GM21381 (cell line): ENCODE data around the gene PAWR.
"Not testable (repeated sequence)": the region's sequence is repeated elsewhere in the genome, so short reads cannot be mapped to it uniquely, and the experiment has no call there.

ENCODE experiments used
- ATAC-seq: cut with Tn5 transposase; IDR thresholded peaks from one replicate; pipeline ENCODE4 v1.9.1; 2021; ENCODE audit warnings: mild to moderate bottlenecking, moderate library complexity; ENCODE audit not compliant: unreplicated experiment

Gene PAWR

DNA sequence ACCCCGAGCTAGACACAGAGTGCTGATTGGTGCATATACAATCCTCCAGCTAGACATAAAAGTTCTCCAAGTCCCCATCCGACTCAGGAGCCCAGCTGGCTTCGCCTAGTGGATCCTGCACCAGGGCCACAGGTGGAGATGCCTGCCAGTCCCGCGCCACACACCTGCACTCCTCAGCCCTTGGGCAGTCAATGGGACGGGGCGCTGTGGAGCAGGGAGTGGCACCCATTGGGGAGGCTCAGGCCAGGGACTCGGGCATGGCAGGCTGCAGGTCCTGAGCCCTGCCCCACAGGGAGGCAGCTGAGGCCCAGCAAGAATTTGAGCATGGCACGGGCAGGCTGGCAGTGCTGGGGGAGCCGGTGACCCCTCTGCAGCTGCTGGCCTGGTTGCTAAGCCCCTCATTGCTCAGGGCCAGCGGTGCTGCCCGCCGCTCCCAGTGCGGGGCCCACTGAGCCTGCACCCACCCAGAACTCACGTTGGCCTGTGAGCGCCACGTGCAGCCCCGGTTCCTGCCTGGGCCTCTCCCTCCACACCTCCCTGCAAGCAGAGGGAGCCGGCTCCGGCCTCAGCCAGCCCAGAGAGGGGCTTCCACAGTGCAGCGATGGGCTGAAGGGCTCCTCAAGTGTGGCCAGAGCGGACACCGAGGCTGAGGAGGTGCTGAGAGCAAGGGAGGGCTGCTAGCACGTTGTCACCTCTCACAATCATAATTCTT, 136.7 kb downstream of the PAWR start:
- no peak for ATAC-seq

DNA sequence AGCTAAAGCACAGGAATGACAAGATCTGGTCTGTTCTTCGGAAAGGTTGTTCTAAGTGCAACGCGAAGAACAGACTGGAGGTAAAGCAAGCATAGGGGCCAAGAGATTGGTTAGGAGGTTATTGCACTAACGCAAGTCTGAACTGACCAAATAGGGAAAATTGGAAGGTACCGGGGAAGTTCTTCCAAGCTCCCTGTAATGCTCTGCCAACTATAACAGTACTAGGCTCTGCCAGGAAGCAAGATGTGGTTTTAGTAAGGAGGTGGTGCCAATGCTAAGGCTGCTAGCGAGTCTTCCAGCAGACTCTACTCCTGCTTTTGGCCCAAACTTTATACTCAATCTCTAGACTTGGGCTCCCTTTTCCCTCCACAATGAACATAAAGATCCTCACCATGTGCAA, 138.6 kb downstream of the PAWR start:
- ATAC-seq, result no peak

DNA sequence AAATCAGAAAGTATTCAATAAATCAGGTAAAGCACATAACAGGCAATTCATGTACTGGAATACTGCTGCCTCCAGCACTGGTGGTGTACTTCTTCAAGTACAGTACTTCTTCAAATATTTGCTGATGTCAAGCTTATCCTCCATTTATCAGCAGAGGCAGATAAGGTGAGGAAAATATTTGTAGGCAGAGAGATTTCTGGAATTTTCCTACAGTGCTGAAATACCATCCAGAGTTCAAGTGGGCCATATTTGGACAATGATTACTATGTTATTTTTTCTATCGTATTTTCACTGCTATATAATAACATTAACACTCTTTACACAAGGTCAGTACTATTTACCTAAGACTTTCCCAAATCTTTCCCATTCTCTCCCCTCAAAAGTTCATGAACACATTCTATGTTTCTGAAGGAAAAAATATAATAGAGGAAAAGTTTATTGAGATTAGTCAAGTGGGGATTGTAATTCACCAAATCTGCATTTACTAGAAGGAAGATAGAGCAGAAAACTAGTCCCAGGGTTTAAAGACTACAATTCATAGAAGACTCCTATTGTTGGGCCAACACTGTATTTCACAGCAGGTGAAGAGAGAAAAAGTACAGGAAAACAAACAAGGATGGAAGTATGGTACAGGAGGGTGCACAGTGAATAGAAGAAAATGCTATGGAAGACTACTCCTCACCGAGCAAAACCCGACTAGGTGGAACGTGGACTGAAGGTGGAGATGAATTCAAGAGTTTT, 141.1 kb downstream of the PAWR start:
- no peak for ATAC-seq

- ATAC-seq, result no peak
Measured at GRCh38 chr12:79548610-79548924, 142.2 kb downstream of the PAWR start.

GRCh38 chr12:79547735-79548609, 142.8 kb downstream of the PAWR start:
- no peak for ATAC-seq

DNA sequence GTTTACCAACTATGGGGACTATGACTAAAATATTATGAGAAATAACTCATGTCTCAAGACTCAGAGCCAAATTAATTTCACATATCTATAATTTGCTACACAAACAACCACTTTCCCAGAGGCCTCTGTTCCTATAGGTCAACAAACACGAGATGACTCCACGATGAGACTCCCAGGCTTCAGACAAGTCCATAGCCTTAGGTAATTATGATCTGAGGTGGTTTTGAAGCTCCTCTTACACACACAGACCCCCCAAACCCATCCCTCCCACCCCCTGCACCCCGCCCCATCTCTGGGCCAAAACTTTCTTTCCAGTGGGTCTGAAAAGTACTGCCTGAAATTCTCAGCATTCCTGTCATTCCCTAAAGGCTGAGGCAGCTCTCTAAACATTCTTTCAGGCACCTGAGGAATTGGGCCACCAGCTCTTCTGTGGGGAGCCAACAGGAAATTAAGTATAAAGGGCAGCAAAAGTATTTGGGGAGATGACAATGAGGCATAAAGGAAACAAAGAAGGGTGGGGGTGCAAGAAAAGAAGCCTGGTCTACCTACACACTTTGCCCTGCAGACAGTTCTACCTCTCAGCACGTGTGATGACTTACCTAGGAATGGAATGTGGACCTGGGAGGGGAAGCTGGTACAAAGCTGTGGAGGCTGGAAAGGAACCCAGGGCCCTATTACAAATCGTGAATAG, 143.6 kb downstream of the PAWR start:
- no peak for ATAC-seq

GRCh38 chr12:79546466-79547043, 144.2 kb downstream of the PAWR start:
- no peak for ATAC-seq

DNA sequence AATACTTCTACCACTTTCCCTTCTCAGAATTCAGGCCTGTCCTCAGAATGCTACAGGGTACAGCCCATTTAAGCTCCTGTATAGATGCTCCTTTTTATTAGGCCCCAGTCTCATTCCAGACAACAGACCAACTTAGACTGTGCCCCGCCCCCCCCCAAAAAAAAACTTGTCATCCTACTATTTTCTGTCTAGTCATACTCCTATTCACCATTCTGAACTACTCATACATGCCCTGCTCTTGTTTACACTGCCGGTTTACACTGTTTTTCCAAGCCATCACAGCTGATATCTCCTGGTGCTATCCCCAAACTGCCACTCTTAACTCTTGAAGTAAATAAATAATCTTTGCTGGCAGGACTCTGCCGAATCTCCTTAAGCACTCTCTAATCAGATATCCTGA, 146.3 kb downstream of the PAWR start:
- ATAC-seq, result not testable (repeated sequence)

DNA sequence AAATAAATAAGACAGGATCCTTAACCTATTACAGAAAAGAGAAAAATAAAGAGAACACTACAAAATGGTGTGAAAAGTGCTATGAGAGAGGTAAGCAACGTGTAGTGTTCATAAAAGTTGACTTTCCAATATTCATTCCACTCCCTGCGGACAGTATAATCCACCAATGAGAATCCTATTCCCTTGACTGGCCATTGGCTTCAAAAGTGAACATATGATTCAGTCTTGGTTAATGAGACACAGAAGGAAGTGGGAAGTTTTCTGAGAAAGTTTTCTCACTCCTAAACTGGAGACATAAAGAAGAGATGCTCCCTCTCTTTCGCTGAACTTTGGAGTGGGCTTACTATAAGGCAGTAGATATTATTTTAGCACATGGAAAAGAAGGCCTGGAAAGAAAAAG, 153.1 kb downstream of the PAWR start:
- ATAC-seq, result no peak

GRCh38 chr12:79535751-79536150, 155.0 kb downstream of the PAWR start:
- no peak for ATAC-seq
